Measurements from ENCODE around the gene GOLGA6L10.
"Not testable (repeated sequence)": the region's sequence is repeated elsewhere in the genome, so short reads cannot be mapped to it uniquely, and the experiment has no call there.

GOLGA6L10 gene

GRCh38 chr15:82338573-82338972, 10.7 kb downstream of the GOLGA6L10 start:
- DNase-seq: not testable (repeated sequence)

GRCh38 chr15:82338053-82338452, 11.2 kb downstream of the GOLGA6L10 start:
- DNase-seq: not testable (repeated sequence)

- not testable (repeated sequence) for DNase-seq
These were observed 12.2 kb downstream of the GOLGA6L10 start for GRCh38 chr15:82337051-82337450.

GRCh38 chr15:82336180-82336647, 13.1 kb downstream of the GOLGA6L10 start:
- not testable (repeated sequence) for DNase-seq

GRCh38 chr15:82335006-82335405, 14.3 kb downstream of the GOLGA6L10 start:
- DNase-seq: not testable (repeated sequence)

GRCh38 chr15:82334554-82334932, 14.7 kb downstream of the GOLGA6L10 start:
- DNase-seq: not testable (repeated sequence)

- DNase-seq: not testable (repeated sequence)
These were observed 15.4 kb downstream of the GOLGA6L10 start for GRCh38 chr15:82333603-82334553.

- DNase-seq: not testable (repeated sequence)
These were observed 16.3 kb downstream of the GOLGA6L10 start for GRCh38 chr15:82332711-82333602.

- not testable (repeated sequence) for DNase-seq
These were observed 17.5 kb downstream of the GOLGA6L10 start for GRCh38 chr15:82331576-82332304.

- DNase-seq: not testable (repeated sequence)
These were observed 18.4 kb downstream of the GOLGA6L10 start for GRCh38 chr15:82330921-82331320.

- not testable (repeated sequence) for DNase-seq
These were observed 20.2 kb downstream of the GOLGA6L10 start for GRCh38 chr15:82329039-82329438.

GRCh38 chr15:82327372-82327771, 21.9 kb downstream of the GOLGA6L10 start:
- not testable (repeated sequence) for DNase-seq

GRCh38 chr15:82326896-82327295, 22.4 kb downstream of the GOLGA6L10 start:
- not testable (repeated sequence) for DNase-seq

- not testable (repeated sequence) for DNase-seq
These were observed 23.6 kb downstream of the GOLGA6L10 start for GRCh38 chr15:82325646-82326045.

GRCh38 chr15:82324831-82325230, 24.4 kb downstream of the GOLGA6L10 start:
- DNase-seq: not testable (repeated sequence)

- not testable (repeated sequence) for DNase-seq
These were observed 26.8 kb downstream of the GOLGA6L10 start for GRCh38 chr15:82322488-82322887.

GRCh38 chr15:82320861-82321260, 28.4 kb downstream of the GOLGA6L10 start:
- DNase-seq: not testable (repeated sequence)

GRCh38 chr15:82319522-82320278, 29.6 kb downstream of the GOLGA6L10 start:
- not testable (repeated sequence) for DNase-seq

GRCh38 chr15:82318281-82318680, 31.0 kb downstream of the GOLGA6L10 start:
- not testable (repeated sequence) for DNase-seq

GRCh38 chr15:82317516-82317915, 31.8 kb downstream of the GOLGA6L10 start:
- not testable (repeated sequence) for DNase-seq

GRCh38 chr15:82317091-82317489, 32.2 kb downstream of the GOLGA6L10 start:
- no peak for DNase-seq
